Gastrocnemius medialis (tissue), 4 donors: ENCODE measurements around the gene RBFOX2.

ENCODE experiments used
- CTCF ChIP-seq, 5 experiments: fragments of 450-650 bp in 3 of 5; fragments of 200-600 bp in 2 of 5; sonication (generic) in 2 of 5; IDR thresholded peaks in 4 of 5; conservative IDR thresholded peaks in 1 of 5; 1 replicate in 4 of 5; 2 replicates in 1 of 5; pipeline ENCODE4 v1.5.1; 2016 to 2019; ENCODE audit warnings: antibody characterized with exemption in 5 of 5, mild to moderate bottlenecking in 3 of 5, moderate library complexity in 3 of 5
- POLR2A ChIP-seq, 2 donors: fragments of 450-650 bp; IDR thresholded peaks; one replicate each; pipeline ENCODE4 v1.6.1; 2017; ENCODE audit warnings: antibody characterized with exemption in 2 of 2, mild to moderate bottlenecking in 2 of 2, moderate library complexity in 2 of 2

GRCh38 chr22:36017651-36018091, 11.0 kb downstream of the RBFOX2 start:
- TF ChIP-seq POLR2A (IDR thresholded peaks at IDR 0.05) (no peak), CTCF (IDR thresholded peaks at IDR 0.05 in 4 of 5, conservative IDR thresholded peaks at IDR 0.05 in 1 of 5) (no peak)
